ENCODE measurements around the gene PGA3. TPM values are rescaled to one million over a fixed set of nuclear protein-coding genes. Genes with fewer than 3 reads are reported as not detected.
"Not testable (repeated sequence)": the region's sequence is repeated elsewhere in the genome, so short reads cannot be mapped to it uniquely, and the experiment has no call there.

PGA3 gene
- total RNA-seq, 3 donors from 2014 or later (not counting 1 experiment from before 2014, with no cell fraction given), result not detected

DNA sequence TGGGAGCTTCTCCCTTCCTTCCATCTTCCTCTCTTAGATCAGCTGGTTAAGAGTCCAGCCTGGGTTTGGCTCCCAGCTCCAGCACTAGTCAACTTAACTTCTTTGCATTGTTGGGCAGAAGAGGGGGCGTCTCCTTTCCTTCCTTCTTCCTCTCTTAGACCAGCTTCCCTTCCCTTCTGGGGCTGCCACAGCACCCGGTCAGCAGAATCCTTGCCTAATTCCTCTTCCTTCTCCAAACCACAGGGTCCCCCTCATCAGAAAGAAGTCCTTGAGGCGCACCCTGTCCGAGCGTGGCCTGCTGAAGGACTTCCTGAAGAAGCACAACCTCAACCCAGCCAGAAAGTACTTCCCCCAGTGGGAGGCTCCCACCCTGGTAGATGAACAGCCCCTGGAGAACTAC is 38.2 kb downstream of the PGA3 start:
- H3K27me3 ChIP-seq (ENCODE audit: control insufficient read depth, insufficient read depth, low read length); H3K27ac ChIP-seq (ENCODE audit: low read length); H3K9me3 ChIP-seq (ENCODE audit: control insufficient read depth, insufficient read depth, low read length); H3K4me3 ChIP-seq (ENCODE audit: low read length); ATAC-seq; H3K9me3 Mint-ChIP-seq; H3K4me1 ChIP-seq (ENCODE audit: control insufficient read depth, insufficient read depth, low read length); H3K4me3 Mint-ChIP-seq; H3K36me3 Mint-ChIP-seq; H3K27me3 Mint-ChIP-seq (ENCODE audit: low read depth in 2 of 2); H3K36me3 ChIP-seq (ENCODE audit: control insufficient read depth, insufficient read depth, low read length); H3K27ac Mint-ChIP-seq; DNase-seq; H3K4me1 Mint-ChIP-seq; intact Hi-C loops (cut with micrococcal nuclease): not testable (repeated sequence)
- WGBS (ENCODE audit: insufficient coverage), result no CpG with 5 or more reads among the region's 5 CpGs

- H3K36me3 Mint-ChIP-seq; H3K4me1 ChIP-seq (ENCODE audit: control insufficient read depth, insufficient read depth, low read length); H3K4me1 Mint-ChIP-seq; H3K27ac ChIP-seq (ENCODE audit: low read length); H3K27ac Mint-ChIP-seq; intact Hi-C loops (cut with micrococcal nuclease); H3K9me3 Mint-ChIP-seq; H3K4me3 ChIP-seq (ENCODE audit: low read length); H3K27me3 Mint-ChIP-seq (ENCODE audit: low read depth in 2 of 2); H3K27me3 ChIP-seq (ENCODE audit: control insufficient read depth, insufficient read depth, low read length); H3K9me3 ChIP-seq (ENCODE audit: control insufficient read depth, insufficient read depth, low read length); H3K4me3 Mint-ChIP-seq; H3K36me3 ChIP-seq (ENCODE audit: control insufficient read depth, insufficient read depth, low read length); DNase-seq; ATAC-seq: not testable (repeated sequence)
- WGBS (ENCODE audit: insufficient coverage), result no CpG with 5 or more reads among the region's 10 CpGs
Measured at GRCh38 chr11:61245284-61245964, 42.1 kb downstream of the PGA3 start.

DNA sequence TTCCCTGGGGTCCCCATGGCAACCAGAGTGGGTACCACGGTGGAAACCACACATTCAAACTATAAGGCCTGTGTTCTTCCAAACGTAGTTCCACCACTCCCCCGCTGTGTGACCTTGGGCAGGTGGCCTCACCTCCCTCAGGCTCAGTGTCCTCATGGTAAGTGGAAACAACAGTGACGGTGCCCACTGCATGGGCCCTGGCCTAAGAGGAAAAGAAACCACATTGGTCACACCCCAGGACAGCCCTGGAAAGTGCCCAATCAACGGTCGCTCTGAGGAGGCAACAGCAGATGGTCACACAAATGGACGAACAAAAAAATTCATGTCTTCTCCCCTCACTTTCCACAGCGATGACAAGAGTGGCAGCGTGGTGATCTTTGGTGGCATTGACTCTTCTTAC is 44.8 kb downstream of the PGA3 start:
- H3K27ac Mint-ChIP-seq; ATAC-seq; H3K4me1 Mint-ChIP-seq; H3K9me3 Mint-ChIP-seq; H3K36me3 Mint-ChIP-seq; H3K4me3 ChIP-seq (ENCODE audit: low read length); H3K27ac ChIP-seq (ENCODE audit: low read length); H3K27me3 Mint-ChIP-seq (ENCODE audit: low read depth in 2 of 2); intact Hi-C loops (cut with micrococcal nuclease); H3K4me1 ChIP-seq (ENCODE audit: control insufficient read depth, insufficient read depth, low read length); DNase-seq; H3K9me3 ChIP-seq (ENCODE audit: control insufficient read depth, insufficient read depth, low read length); H3K36me3 ChIP-seq (ENCODE audit: control insufficient read depth, insufficient read depth, low read length); H3K27me3 ChIP-seq (ENCODE audit: control insufficient read depth, insufficient read depth, low read length); H3K4me3 Mint-ChIP-seq: not testable (repeated sequence)
- 83% methylated on average over 7 of the region's 9 CpGs for WGBS (ENCODE audit: insufficient coverage)

DNA sequence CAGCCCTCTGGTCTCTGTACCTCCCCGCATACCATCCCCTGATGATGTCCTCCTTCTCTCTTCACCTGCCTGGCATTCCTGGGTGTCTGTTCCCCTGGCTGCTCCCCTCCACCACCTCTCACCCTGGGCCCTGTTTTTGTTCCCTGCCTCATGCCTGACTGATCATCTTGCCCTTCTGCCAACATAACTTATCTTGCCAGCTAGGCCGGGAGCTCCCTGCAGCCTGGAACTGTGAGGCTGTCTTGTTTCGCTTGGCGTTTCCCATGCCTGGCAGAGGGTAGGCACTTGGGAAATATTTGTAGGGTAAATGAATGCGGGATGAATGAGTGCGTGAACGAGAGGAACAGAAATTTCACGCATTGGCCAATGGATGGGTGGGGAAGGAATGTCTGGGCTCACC is 45.9 kb downstream of the PGA3 start:
- ATAC-seq; H3K4me1 Mint-ChIP-seq; H3K4me1 ChIP-seq (ENCODE audit: control insufficient read depth, insufficient read depth, low read length); intact Hi-C loops (cut with micrococcal nuclease); H3K9me3 Mint-ChIP-seq; H3K36me3 Mint-ChIP-seq; H3K27ac Mint-ChIP-seq; H3K36me3 ChIP-seq (ENCODE audit: control insufficient read depth, insufficient read depth, low read length); H3K4me3 ChIP-seq (ENCODE audit: low read length); H3K4me3 Mint-ChIP-seq; H3K27me3 Mint-ChIP-seq (ENCODE audit: low read depth in 2 of 2); H3K9me3 ChIP-seq (ENCODE audit: control insufficient read depth, insufficient read depth, low read length); H3K27me3 ChIP-seq (ENCODE audit: control insufficient read depth, insufficient read depth, low read length); H3K27ac ChIP-seq (ENCODE audit: low read length): not testable (repeated sequence)
- peak in 1 of 2 donors; percentile 1 for DNase-seq
- WGBS (ENCODE audit: insufficient coverage), result 92% methylated on average over 8 of the region's 8 CpGs

- H3K36me3 ChIP-seq (ENCODE audit: control insufficient read depth, insufficient read depth, low read length); H3K4me3 ChIP-seq (ENCODE audit: low read length); H3K4me1 Mint-ChIP-seq; H3K27ac ChIP-seq (ENCODE audit: low read length); H3K4me1 ChIP-seq (ENCODE audit: control insufficient read depth, insufficient read depth, low read length); H3K9me3 Mint-ChIP-seq; H3K27me3 Mint-ChIP-seq (ENCODE audit: low read depth in 2 of 2); H3K27me3 ChIP-seq (ENCODE audit: control insufficient read depth, insufficient read depth, low read length); H3K27ac Mint-ChIP-seq; H3K9me3 ChIP-seq (ENCODE audit: control insufficient read depth, insufficient read depth, low read length); H3K36me3 Mint-ChIP-seq; DNase-seq; intact Hi-C loops (cut with micrococcal nuclease); H3K4me3 Mint-ChIP-seq; ATAC-seq: not testable (repeated sequence)
- 89% methylated on average over 19 of the region's 20 CpGs for WGBS (ENCODE audit: insufficient coverage)
Measured at GRCh38 chr11:61250796-61251765, 47.8 kb downstream of the PGA3 start.

DNA sequence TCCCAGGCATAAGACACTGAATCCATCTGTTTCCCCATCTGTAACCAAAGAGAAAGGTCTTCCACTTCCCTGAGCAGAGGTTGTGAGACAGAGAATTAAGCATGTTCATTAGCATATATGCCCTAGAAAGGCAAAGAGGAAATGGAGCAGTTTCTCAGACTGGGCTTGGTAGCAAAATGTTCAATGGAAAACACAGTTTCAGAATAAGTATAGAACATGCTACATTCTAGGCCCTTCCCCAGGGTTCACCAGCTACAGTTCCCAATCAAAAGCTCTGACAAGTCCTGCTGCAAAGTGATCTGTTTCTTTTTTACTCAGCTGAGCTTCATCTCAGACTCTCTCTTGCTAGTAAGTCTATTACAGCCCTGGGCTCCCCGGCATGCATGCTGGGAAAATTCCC is 49.0 kb downstream of the PGA3 start:
- H3K27ac Mint-ChIP-seq; H3K27me3 Mint-ChIP-seq (ENCODE audit: low read depth in 2 of 2); H3K4me3 Mint-ChIP-seq; H3K9me3 Mint-ChIP-seq; H3K27ac ChIP-seq (ENCODE audit: low read length); H3K36me3 Mint-ChIP-seq; H3K4me1 ChIP-seq (ENCODE audit: control insufficient read depth, insufficient read depth, low read length); H3K4me3 ChIP-seq (ENCODE audit: low read length); DNase-seq; H3K9me3 ChIP-seq (ENCODE audit: control insufficient read depth, insufficient read depth, low read length); H3K27me3 ChIP-seq (ENCODE audit: control insufficient read depth, insufficient read depth, low read length); H3K36me3 ChIP-seq (ENCODE audit: control insufficient read depth, insufficient read depth, low read length); ATAC-seq; H3K4me1 Mint-ChIP-seq; intact Hi-C loops (cut with micrococcal nuclease): not testable (repeated sequence)
- WGBS (ENCODE audit: insufficient coverage), result 88% methylated on average over 1 of the region's 1 CpG
